ENCODE results near the gene SGPP1. TPM values are rescaled to one million over a fixed set of nuclear protein-coding genes. Genes with fewer than 3 reads are reported as not detected.
A peak's percentile ranks its signal among the peaks of the same experiment; 100 is the strongest.
"Not testable (repeated sequence)": the region's sequence is repeated elsewhere in the genome, so short reads cannot be mapped to it uniquely, and the experiment has no call there.

SGPP1 gene
- total RNA-seq, 1 experiment from 2014 or later, result 19.3 TPM

DNA sequence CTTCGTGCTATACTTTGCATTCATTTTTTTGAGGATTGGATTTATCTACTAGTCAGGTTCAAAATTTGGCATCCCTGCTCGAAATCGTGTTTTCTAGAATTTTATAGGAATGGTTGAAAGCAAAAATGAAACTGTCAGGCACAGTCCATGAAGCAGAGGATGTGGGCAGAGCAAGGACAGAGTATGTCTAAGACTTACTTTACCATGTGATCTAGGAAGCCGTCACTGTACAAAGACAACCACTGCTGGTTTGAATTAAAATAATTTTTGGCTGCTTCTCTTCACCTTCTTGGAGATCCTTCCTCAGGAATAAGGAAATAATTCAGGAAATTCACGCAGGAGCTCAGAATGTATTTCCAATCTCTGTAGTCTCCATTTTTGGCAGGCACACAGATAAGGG, 31.6 kb upstream of the SGPP1 start:
- H3K36me3 ChIP-seq (ENCODE audit: low read depth, low read length), result no peaks in the 10 kb centered on the region
- no peaks in the 10 kb centered on the region for H3K4me1 ChIP-seq (ENCODE audit: insufficient read depth, low read length)
- TF ChIP-seq, protein P1, sequence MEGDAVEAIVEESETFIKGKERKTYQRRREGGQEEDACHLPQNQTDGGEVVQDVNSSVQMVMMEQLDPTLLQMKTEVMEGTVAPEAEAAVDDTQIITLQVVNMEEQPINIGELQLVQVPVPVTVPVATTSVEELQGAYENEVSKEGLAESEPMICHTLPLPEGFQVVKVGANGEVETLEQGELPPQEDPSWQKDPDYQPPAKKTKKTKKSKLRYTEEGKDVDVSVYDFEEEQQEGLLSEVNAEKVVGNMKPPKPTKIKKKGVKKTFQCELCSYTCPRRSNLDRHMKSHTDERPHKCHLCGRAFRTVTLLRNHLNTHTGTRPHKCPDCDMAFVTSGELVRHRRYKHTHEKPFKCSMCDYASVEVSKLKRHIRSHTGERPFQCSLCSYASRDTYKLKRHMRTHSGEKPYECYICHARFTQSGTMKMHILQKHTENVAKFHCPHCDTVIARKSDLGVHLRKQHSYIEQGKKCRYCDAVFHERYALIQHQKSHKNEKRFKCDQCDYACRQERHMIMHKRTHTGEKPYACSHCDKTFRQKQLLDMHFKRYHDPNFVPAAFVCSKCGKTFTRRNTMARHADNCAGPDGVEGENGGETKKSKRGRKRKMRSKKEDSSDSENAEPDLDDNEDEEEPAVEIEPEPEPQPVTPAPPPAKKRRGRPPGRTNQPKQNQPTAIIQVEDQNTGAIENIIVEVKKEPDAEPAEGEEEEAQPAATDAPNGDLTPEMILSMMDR (conservative IDR thresholded peaks at IDR 0.05; ENCODE audit: low read depth, low read length), result no peak
- TF ChIP-seq EZH2 (IDR thresholded peaks at IDR 0.05; ENCODE audit: low read length, unreplicated experiment) (no peak), EZH2phosphoT487 (IDR thresholded peaks at IDR 0.05; ENCODE audit: borderline replicate concordance, low read length) (no peak)
- no peaks in the 10 kb centered on the region for H3K9me3 ChIP-seq (ENCODE audit: low read length)
- no peak overlapping the region for H3K4me3 ChIP-seq (ENCODE audit: low read length)
- ChIA-PET CTCF (no interaction called here), POLR2A (ENCODE audit: unreplicated experiment) (no interaction called here)
- no peak overlapping the region for H3K4me2 ChIP-seq (ENCODE audit: low read length)
- no peaks in the 10 kb centered on the region for H3F3A ChIP-seq (ENCODE audit: low read length, unreplicated experiment)
- H4K20me1 ChIP-seq (ENCODE audit: low read length), result no peaks in the 10 kb centered on the region
- H2AFZ ChIP-seq (ENCODE audit: low read length), result 0 out of 2 replicates have a peak overlapping the region, but pooled peaks have one; percentile 7
- intact Hi-C loops (cut with micrococcal nuclease), result no loop called here
- no peaks in the 10 kb centered on the region for H3K27me3 ChIP-seq (ENCODE audit: low read length)
- BruUV-seq (replicated peaks), result no TSS peak
- H3K9me2 ChIP-seq (replicated peaks; ENCODE audit: low read length), result no peaks in the 10 kb centered on the region
- ATAC-seq (peak; percentile 76; the same call in 1 of the 2 replicates), DNase-seq (no peak)
- no peak overlapping the region for H3K9ac ChIP-seq (ENCODE audit: low read length)
- H3K27ac ChIP-seq (ENCODE audit: low read length), result no peak overlapping the region
- no peaks in the 10 kb centered on the region for H3K79me2 ChIP-seq (ENCODE audit: low read length)

DNA sequence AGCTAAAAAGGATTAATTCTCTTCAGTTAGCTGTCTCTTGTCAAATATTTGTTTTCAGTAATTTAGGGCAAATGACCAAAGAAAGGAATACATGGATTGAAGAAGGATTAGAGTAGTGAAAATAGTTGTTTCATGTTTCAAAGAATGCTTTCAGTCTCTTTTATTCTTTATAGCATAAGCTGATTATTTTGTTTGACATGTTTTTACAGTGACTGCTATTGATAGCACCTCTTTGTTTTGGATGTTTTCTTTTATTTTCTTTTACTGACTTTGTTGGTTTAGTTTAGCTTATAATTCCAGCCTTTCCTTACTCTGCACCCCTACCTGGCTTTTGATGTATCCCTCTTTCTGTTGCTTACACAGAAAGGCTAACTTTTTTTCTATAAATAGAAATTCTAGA, 29.3 kb upstream of the SGPP1 start:
- no peaks in the 10 kb centered on the region for H3K9me3 ChIP-seq (ENCODE audit: low read length)
- peaks cover 10% of the 10 kb centered on the region for H3K4me1 ChIP-seq (ENCODE audit: insufficient read depth, low read length)
- POLR2A ChIA-PET (ENCODE audit: unreplicated experiment), result interaction anchor here (1.4 kb wide), 1 partner anchor 115 kb away, joined by 5 read pairs; the partner anchor contains the start of gene WDR89
- H3K27ac ChIP-seq (ENCODE audit: low read length), result no peak overlapping the region
- CTCF ChIA-PET, result interaction anchor here (0.6 to 1.0 kb wide), 2 partner anchors 13 to 1224 kb away, joined by 3 read pairs; no protein-coding TSS in a partner anchor
- H4K20me1 ChIP-seq (ENCODE audit: low read length), result no peaks in the 10 kb centered on the region
- no peaks in the 10 kb centered on the region for H3K36me3 ChIP-seq (ENCODE audit: low read depth, low read length)
- no peaks in the 10 kb centered on the region for H3K27me3 ChIP-seq (ENCODE audit: low read length)
- no peak overlapping the region for H3K4me2 ChIP-seq (ENCODE audit: low read length)
- DNase-seq (no peak), ATAC-seq (no peak)
- TF ChIP-seq EZH2phosphoT487 (IDR thresholded peaks at IDR 0.05; ENCODE audit: borderline replicate concordance, low read length) (no peak), EZH2 (IDR thresholded peaks at IDR 0.05; ENCODE audit: low read length, unreplicated experiment) (no peak)
- TF ChIP-seq, protein P1 (conservative IDR thresholded peaks at IDR 0.05; ENCODE audit: low read depth, low read length), result no peak
- intact Hi-C loops (cut with micrococcal nuclease), result no loop called here
- no peaks in the 10 kb centered on the region for H3K79me2 ChIP-seq (ENCODE audit: low read length)
- no peak overlapping the region for H3K9ac ChIP-seq (ENCODE audit: low read length)
- no peaks in the 10 kb centered on the region for H3K9me2 ChIP-seq (replicated peaks; ENCODE audit: low read length)
- no peaks in the 10 kb centered on the region for H3F3A ChIP-seq (ENCODE audit: low read length, unreplicated experiment)
- peak overlapping the region; percentile 32; the same call in 1 of the 2 replicates for H2AFZ ChIP-seq (ENCODE audit: low read length)
- BruUV-seq (replicated peaks), result no TSS peak
- H3K4me3 ChIP-seq (ENCODE audit: low read length), result no peak overlapping the region

DNA sequence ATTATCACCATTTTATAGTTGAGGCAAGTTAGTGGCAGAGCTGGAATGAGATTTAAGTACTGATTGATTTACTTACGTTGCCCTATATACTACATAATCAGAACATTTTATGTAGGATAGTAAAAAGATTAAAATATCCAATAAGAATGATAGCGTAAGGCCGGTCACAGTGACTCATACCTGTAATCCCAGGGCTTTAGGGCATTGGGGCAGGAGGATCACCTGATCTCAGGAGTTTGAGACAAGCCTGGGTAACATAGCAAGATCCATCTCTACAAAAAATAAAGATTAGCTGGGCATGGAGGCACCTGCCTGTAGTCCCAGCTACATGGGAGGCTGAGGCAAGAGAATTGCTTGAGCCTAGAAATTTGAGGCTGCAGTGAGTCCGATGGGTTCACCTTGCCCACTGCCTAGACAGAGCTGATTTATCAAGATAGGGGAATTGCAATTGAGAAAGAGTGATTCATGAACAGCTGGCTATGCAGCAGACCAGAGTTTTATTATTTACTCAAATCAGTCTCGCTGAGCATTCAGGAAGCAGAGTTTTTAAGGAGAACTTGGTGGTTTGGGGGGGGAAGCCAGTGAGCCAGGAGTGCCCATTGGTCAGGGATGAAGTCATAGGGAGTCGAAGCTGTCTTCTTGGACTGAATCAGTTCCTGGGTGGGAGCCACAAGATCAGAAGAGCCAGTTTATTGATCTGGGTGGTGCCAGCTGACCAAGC, 24.7 kb upstream of the SGPP1 start:
- Histone ChIP-seq H3K4me1 (ENCODE audit: insufficient read depth, low read length) (peaks cover 10% of the 10 kb centered on the region), H3F3A (ENCODE audit: low read length, unreplicated experiment) (no peaks in the 10 kb centered on the region), H3K27ac (ENCODE audit: low read length) (peak overlapping the region; percentile 93), H3K9me3 (ENCODE audit: low read length) (no peaks in the 10 kb centered on the region), H2AFZ (ENCODE audit: low read length) (peak overlapping the region; percentile 68), H3K79me2 (ENCODE audit: low read length) (no peaks in the 10 kb centered on the region), H3K9me2 (replicated peaks; ENCODE audit: low read length) (no peaks in the 10 kb centered on the region), H3K4me3 (ENCODE audit: low read length) (peak overlapping the region; percentile 53), H4K20me1 (ENCODE audit: low read length) (no peaks in the 10 kb centered on the region), H3K27me3 (ENCODE audit: low read length) (no peaks in the 10 kb centered on the region), H3K9ac (ENCODE audit: low read length) (peak overlapping the region; percentile 60), H3K4me2 (ENCODE audit: low read length) (peak overlapping the region; percentile 81), H3K36me3 (ENCODE audit: low read depth, low read length) (no peaks in the 10 kb centered on the region)
- intact Hi-C loops (cut with micrococcal nuclease), result loop anchor here (1.0 to 2.0 kb wide), 5 partner anchors 18 to 209 kb away; partner anchors contain the start of genes PPP2R5E, SGPP1 and WDR89
- ATAC-seq (peak; percentile 96), DNase-seq (peak; percentile 96)
- ChIA-PET POLR2A (ENCODE audit: unreplicated experiment) (interaction anchor here (0.7 to 1.4 kb wide), 3 partner anchors 18 to 117 kb away, joined by 4 to 9 read pairs (median 5); partner anchors contain the start of gene WDR89), CTCF (interaction anchor here (0.7 to 1.2 kb wide), 5 partner anchors 17 to 442 kb away, joined by 3 to 7 read pairs (median 5); partner anchors contain the start of gene WDR89)
- TF ChIP-seq, protein P1 (conservative IDR thresholded peaks at IDR 0.05; ENCODE audit: low read depth, low read length), result no peak
- no peak for TF ChIP-seq EZH2 (IDR thresholded peaks at IDR 0.05; ENCODE audit: low read length, unreplicated experiment)
- no peak for TF ChIP-seq EZH2phosphoT487 (IDR thresholded peaks at IDR 0.05; ENCODE audit: borderline replicate concordance, low read length)
- BruUV-seq (replicated peaks), result TSS peak; percentile 53

DNA sequence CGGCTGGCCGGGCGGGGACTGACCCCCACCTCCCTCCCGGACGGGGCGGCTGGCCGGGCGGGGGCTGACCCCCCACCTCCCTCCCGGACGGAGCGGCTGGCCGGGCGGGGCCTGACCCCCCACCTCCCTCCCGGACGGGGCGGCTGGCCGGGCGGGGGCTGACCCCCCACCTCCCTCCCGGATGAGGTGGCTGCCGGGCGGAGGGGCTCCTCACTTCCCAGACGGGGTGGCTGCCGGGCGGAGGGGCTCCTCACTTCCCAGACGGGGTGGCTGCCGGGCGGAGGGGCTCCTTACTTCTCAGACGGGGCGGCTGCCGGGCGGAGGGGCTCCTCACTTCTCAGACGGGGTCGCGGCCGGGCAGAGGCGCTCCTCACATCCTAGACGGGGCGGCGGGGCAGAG, 23.2 kb upstream of the SGPP1 start:
- H3K79me2 ChIP-seq (ENCODE audit: low read length); DNase-seq; H3K9me2 ChIP-seq (replicated peaks; ENCODE audit: low read length); H3K27me3 ChIP-seq (ENCODE audit: low read length); POLR2A ChIA-PET (ENCODE audit: unreplicated experiment); H3K4me2 ChIP-seq (ENCODE audit: low read length); H3K9ac ChIP-seq (ENCODE audit: low read length); H3F3A ChIP-seq (ENCODE audit: low read length, unreplicated experiment); H4K20me1 ChIP-seq (ENCODE audit: low read length); ATAC-seq; H3K9me3 ChIP-seq (ENCODE audit: low read length); CTCF ChIA-PET; BruUV-seq (replicated peaks); intact Hi-C loops (cut with micrococcal nuclease); H3K27ac ChIP-seq (ENCODE audit: low read length); H3K4me3 ChIP-seq (ENCODE audit: low read length); H2AFZ ChIP-seq (ENCODE audit: low read length); H3K36me3 ChIP-seq (ENCODE audit: low read depth, low read length): not testable (repeated sequence)
- H3K4me1 ChIP-seq (ENCODE audit: insufficient read depth, low read length), result peaks cover 10% of the 10 kb centered on the region
